GM11168 (cell line): ENCODE results near the gene PEA15.

ENCODE experiments used
- in situ Hi-C: fragments of 300-500 bp; cut with MboI; formaldehyde crosslinking; loops from one replicate; pipeline ENCODE4 v1.12.0; 2022; ENCODE audit warnings: low sequenced_read_pairs; ENCODE audit not compliant: unreplicated experiment

Gene PEA15

DNA sequence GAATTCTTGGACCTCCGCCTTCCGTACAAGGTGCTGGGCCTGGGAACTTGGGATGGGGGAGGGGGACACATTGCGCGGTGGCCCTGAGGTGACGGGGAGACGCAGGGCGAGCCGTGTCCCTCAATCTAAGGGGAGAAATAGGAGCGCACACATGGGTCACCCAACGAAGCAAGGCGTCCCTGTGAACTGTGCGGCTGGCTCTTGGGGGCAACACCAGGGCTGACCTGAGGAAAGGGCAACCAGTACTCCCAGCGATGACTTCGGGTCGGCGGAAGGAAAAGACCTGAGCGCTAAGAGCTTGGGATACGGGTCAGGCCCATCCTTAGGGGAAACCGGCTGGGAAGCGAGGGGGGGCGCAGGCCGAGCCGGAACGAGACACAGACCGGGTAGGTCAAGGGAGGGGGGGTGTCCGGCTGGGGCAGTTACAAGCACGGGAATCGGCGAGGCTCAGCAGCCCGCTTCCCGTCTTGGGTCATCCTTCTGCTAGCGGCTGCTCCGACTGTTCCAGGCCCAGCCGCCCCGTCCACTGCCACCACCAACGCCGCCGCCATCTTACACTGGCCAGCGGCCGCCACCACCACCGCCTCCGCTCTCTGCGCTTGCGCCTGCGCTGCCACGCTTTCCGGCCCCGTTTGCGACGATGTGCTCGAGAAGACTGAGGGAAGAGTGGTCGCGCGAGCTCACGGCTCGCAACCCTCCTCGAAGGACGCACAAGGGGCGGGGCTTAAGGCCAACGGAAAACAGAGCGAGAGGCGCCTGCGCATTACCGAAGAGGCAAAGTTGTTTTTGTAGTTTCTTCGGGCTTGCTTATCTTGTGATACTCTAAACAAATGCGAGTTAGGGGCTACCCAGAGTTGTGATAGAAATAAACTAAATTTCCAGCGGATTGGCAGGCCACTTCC is 57.0 kb downstream of the PEA15 start, which contains the start of gene DCAF8:
Gene DCAF8, minus strand, starts transcription at position 657 of the 902 bp plus-strand sequence. CDS start 18,541 bp downstream, outside the sequence.
- in situ Hi-C loops: no loop called here

DNA sequence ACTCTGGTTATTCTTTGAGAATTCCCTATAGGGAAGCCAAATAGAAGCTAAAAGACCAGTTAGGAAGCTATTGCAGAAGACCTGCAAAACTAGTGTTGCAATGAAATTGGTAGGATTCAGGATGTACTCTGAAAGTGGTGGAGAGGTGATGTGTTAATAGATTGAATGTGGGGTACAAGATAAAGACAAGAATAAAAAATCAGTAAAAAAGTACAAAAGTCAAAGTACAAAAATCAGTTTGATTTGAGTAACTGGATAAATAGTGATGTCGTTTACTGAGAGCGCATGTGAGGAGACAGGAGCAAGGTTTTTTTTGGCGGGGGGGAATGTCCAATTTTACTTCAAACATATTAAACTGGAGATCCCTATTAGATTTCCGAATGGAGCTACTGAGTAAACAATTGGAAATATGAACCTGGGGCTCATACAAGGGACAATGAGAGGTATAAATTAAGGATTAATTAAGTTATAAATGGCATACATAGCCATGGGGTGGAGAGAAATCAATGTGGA is 59.7 kb downstream of the PEA15 start:
- in situ Hi-C loops: no loop called here
